K562 (cell line): Measurements from ENCODE around the gene HYAL4. TPM values are rescaled to one million over a fixed set of nuclear protein-coding genes. Genes with fewer than 3 reads are reported as not detected.

Source experiments
- ATAC-seq: fragments of 200-7000 bp; cut with Tn5 transposase; 3 replicates; pipeline ENCODE4 v1.9.1; 2020; ENCODE audit warnings: moderate library complexity
- BruUV-seq: library from RNA; stranded (reverse); fragments of 400-500 nt; replicated peaks from 2 replicates; lab custom pipeline; 2021; lab: Mats Ljungman, UMichigan
- CTCF ChIA-PET: fragments of 300-600 bp; formaldehyde crosslinking; extraction: SDS; loops from one replicate; lab custom pipeline; 2021; ENCODE audit warnings: low intra/inter-chr PET ratio; lab: Yijun Ruan, JAX
- POLR2A ChIA-PET: fragments of 300-600, 350-650 bp; sonication (Branson Sonifier 250); formaldehyde crosslinking; extraction: SDS; loops from one replicate; lab custom pipeline; 2021; ENCODE audit warnings: antibody characterized with exemption, inconsistent platforms; lab: Yijun Ruan, JAX
- DNase-seq, 4 experiments: peaks; one replicate each; pipeline versions ENCODE4 v3.0.0 to v3.0.0-alpha.2; 2011 to 2018; ENCODE audit warnings: low spot score in 3 of 4, mixed read lengths in 3 of 4; ENCODE audit errors: extremely low read depth in 1 of 4
- FAIRE-seq: peaks from 2 replicates; lab custom pipeline; 2011; peaks lifted over from hg19 to GRCh38; lab: Jason Lieb, UNC
- H2AFZ ChIP-seq: 2 replicates; pipeline ENCODE4 v1.6.0; 2011; ENCODE audit warnings: low read depth, low read length, control low read depth, inconsistent platforms
- H3K27ac ChIP-seq: fragments of 200-600 bp; 3 replicates; pipeline ENCODE4 v1.8.0; 2011; ENCODE audit warnings: low read depth, mild to moderate bottlenecking, control low read depth, inconsistent platforms, low read length, moderate library complexity, mixed read lengths; ENCODE audit errors: extremely low read depth
- H3K27me3 ChIP-seq, 2 experiments: fragments of 300-600 bp in 1 of 2; 2 replicates in 1 of 2; 3 replicates in 1 of 2; pipeline versions ENCODE4 v1.6.0 to v1.8.0; 2011; ENCODE audit warnings: inconsistent platforms in 2 of 2, low read length in 2 of 2, mild to moderate bottlenecking in 1 of 2, mixed read lengths in 1 of 2, moderate library complexity in 1 of 2; ENCODE audit not compliant: control insufficient read depth in 2 of 2, insufficient read depth in 2 of 2
- H3K36me3 ChIP-seq: fragments of 300-600 bp; 3 replicates; pipeline ENCODE4 v1.8.0; 2011; ENCODE audit warnings: mild to moderate bottlenecking, low read length, inconsistent platforms; ENCODE audit not compliant: control insufficient read depth, insufficient read depth
- H3K4me1 ChIP-seq, 2 experiments: fragments of 200-600 bp in 1 of 2; replicated peaks in 1 of 2; 2 replicates in 1 of 2; 3 replicates in 1 of 2; pipeline versions ENCODE4 v1.5.1 to v1.8.0; 2011; ENCODE audit warnings: inconsistent platforms in 2 of 2, low read length in 2 of 2, mild to moderate bottlenecking in 1 of 2, mixed read lengths in 1 of 2, moderate library complexity in 1 of 2; ENCODE audit not compliant: control insufficient read depth in 2 of 2, insufficient read depth in 2 of 2
- H3K4me2 ChIP-seq: 2 replicates; pipeline ENCODE4 v1.6.1; 2011; ENCODE audit warnings: low read length, control low read depth, inconsistent platforms, mixed read lengths; ENCODE audit not compliant: insufficient read depth
- H3K4me3 ChIP-seq: fragments of 200-600 bp; sonication (generic), shearing (Covaris generic); 2 replicates; pipeline ENCODE4 v1.5.1; 2016; ENCODE audit warnings: control low read depth, inconsistent platforms
- H3K79me2 ChIP-seq: fragments of 200-600 bp; 3 replicates; pipeline ENCODE4 v1.8.0; 2011; ENCODE audit warnings: low read length, inconsistent platforms; ENCODE audit not compliant: control insufficient read depth, insufficient read depth
- H3K9ac ChIP-seq, 2 experiments: 2 replicates each; pipeline versions ENCODE4 v1.6.0 to v1.6.1; 2011; ENCODE audit warnings: low read depth in 2 of 2, low read length in 2 of 2, control low read depth in 1 of 2, inconsistent platforms in 1 of 2, mild to moderate bottlenecking in 1 of 2, mixed read lengths in 1 of 2; ENCODE audit not compliant: insufficient read depth in 1 of 2
- H3K9me1 ChIP-seq: one replicate; pipeline ENCODE4 v1.6.0; 2011; ENCODE audit warnings: inconsistent platforms, mild to moderate bottlenecking, low read length, moderate library complexity; ENCODE audit not compliant: control insufficient read depth, insufficient read depth
- H3K9me3 ChIP-seq: replicated peaks from 2 replicates; pipeline ENCODE4 v1.5.1; 2011; ENCODE audit warnings: low read depth, low read length, inconsistent platforms; ENCODE audit not compliant: control insufficient read depth, insufficient read depth
- H4K20me1 ChIP-seq: replicated peaks from 2 replicates; pipeline ENCODE4 v1.6.1; 2011; ENCODE audit warnings: low read length, inconsistent platforms, mixed read lengths; ENCODE audit not compliant: control insufficient read depth, insufficient read depth
- BCLAF1 ChIP-seq, 2 experiments: fragments of 450-650 bp in 1 of 2; IDR thresholded peaks; 2 replicates each; pipeline ENCODE4 v1.6.1; 2011 to 2017; ENCODE audit warnings: low read depth in 2 of 2, antibody characterized with exemption in 1 of 2, borderline replicate concordance in 1 of 2, low read length in 1 of 2, mild to moderate bottlenecking in 1 of 2, mixed read lengths in 1 of 2; ENCODE audit not compliant: control insufficient read depth in 1 of 2
- BRD9 ChIP-seq: fragments of 450-650 bp; IDR thresholded peaks from 2 replicates; pipeline ENCODE4 v1.6.1; 2018; ENCODE audit warnings: low read depth; ENCODE audit not compliant: partially characterized antibody
- CCNT2 ChIP-seq: IDR thresholded peaks from 2 replicates; pipeline ENCODE4 v1.6.1; 2011; ENCODE audit warnings: borderline replicate concordance, low read depth, mild to moderate bottlenecking, moderate library complexity, mixed read lengths, low read length; ENCODE audit not compliant: insufficient read length; ENCODE audit errors: extremely low read depth
- MCM2 ChIP-seq: fragments of 450-650 bp; IDR thresholded peaks from 2 replicates; pipeline ENCODE4 v1.6.1; 2017; ENCODE audit warnings: low read depth, mild to moderate bottlenecking
- MITF ChIP-seq: IDR thresholded peaks from 2 replicates; pipeline ENCODE4 v1.6.1; 2014; ENCODE audit warnings: antibody characterized with exemption
- MNT ChIP-seq, 2 experiments: fragments of 450-650 bp; conservative IDR thresholded peaks; 2 replicates each; pipeline ENCODE4 v1.6.1; 2017; ENCODE audit warnings: mild to moderate bottlenecking in 2 of 2, moderate library complexity in 2 of 2
- NONO ChIP-seq, 2 experiments: fragments of 200-400 bp in 1 of 2; fragments of 450-650 bp in 1 of 2; formaldehyde crosslinking in 1 of 2; IDR thresholded peaks; 2 replicates each; pipeline ENCODE4 v1.6.1; 2017; ENCODE audit warnings: low read depth in 2 of 2, mild to moderate bottlenecking in 2 of 2, moderate library complexity in 2 of 2, low read length in 1 of 2
- SIN3A ChIP-seq, 2 experiments: fragments of 150-350 bp in 1 of 2; IDR thresholded peaks; 2 replicates each; pipeline ENCODE4 v1.6.1; 2011 to 2016; ENCODE audit warnings: borderline replicate concordance in 2 of 2, low read depth in 2 of 2, low read length in 2 of 2, mild to moderate bottlenecking in 2 of 2, moderate library complexity in 2 of 2; ENCODE audit not compliant: control insufficient read depth in 1 of 2
- ZNF280A ChIP-seq: fragments of 450-650 bp; IDR thresholded peaks from 2 replicates; pipeline ENCODE4 v1.6.1; 2018; ENCODE audit warnings: mild to moderate bottlenecking, low read depth; ENCODE audit not compliant: partially characterized antibody
- in situ Hi-C: fragments of 300-500 bp; cut with MboI; formaldehyde crosslinking; loops from 4 replicates; pipeline ENCODE4 v1.15.0; 2018; ENCODE audit warnings: inconsistent platforms, mixed read lengths
- intact Hi-C: fragments of 100-400 bp; cut with micrococcal nuclease; formaldehyde crosslinking; loops from 2 replicates; pipeline ENCODE4 v1.14.2; 2022
- polyA plus RNA-seq, 8 experiments: library from polyadenylated mRNA; depleted of rRNA in 4 of 8; stranded (reverse) in 5 of 8; unstranded in 3 of 8; fragments of >200 nt; fragmentation: Nextera tagmentation in 2 of 8; fragmentation: Illumina TruSeq in 1 of 8; extraction: Ambion mirVana in 2 of 8; extraction: Trizol in 1 of 8; gene quantifications; 2 replicates each; pipeline versions ENCODE4 v1.2.1 to v1.2.3, GENCODE V29; 2011 to 2014; ENCODE audit warnings: inconsistent platforms in 1 of 8, missing spikeins in 1 of 8
- total RNA-seq, 7 experiments: library from RNA; depleted of rRNA in 6 of 7; stranded (reverse); fragments of >200 nt in 6 of 7; fragmentation: Illumina TruSeq in 2 of 7; extraction: Trizol in 2 of 7; gene quantifications; 2 replicates each; pipeline versions ENCODE4 v1.2.1 to v1.2.3, GENCODE V29; 2011 to 2021; ENCODE audit warnings: low replicate concordance in 1 of 7

Gene HYAL4
- total and polyA plus RNA-seq, 9 of the 15 experiments (the other 6 are each of a cell fraction or from before 2014, with no cell fraction given) = not detected

- no peaks in the 10 kb centered on the region for H3K79me2 ChIP-seq
- no peak within 1 kb of the TSS for H3K27ac ChIP-seq
- H3K27me3 ChIP-seq = no peaks in the 10 kb centered on the region
- BruUV-seq = no TSS peak
- H4K20me1 ChIP-seq = no peaks in the 10 kb centered on the region
- FAIRE-seq (no peak), ATAC-seq (no peak), DNase-seq (no peak)
- H3K4me2 ChIP-seq = no peak within 1 kb of the TSS
- no peak within 1 kb of the TSS for H2AFZ ChIP-seq
- ChIA-PET CTCF (no interaction called here), POLR2A (no interaction called here)
- H3K9me1 ChIP-seq = no peaks in the 10 kb centered on the region
- H3K9me3 ChIP-seq = no peaks in the 10 kb centered on the region
- H3K4me3 ChIP-seq = no peak within 1 kb of the TSS
- intact Hi-C loops (no loop called here), in situ Hi-C loops (no loop called here)
- no peaks in the 10 kb centered on the region for H3K4me1 ChIP-seq
- no peak within 1 kb of the TSS for H3K9ac ChIP-seq
- H3K36me3 ChIP-seq = no peaks in the 10 kb centered on the region
- TF ChIP-seq MITF = no peak
- TF ChIP-seq BRD9 = no peak
- no peak for TF ChIP-seq BCLAF1 (IDR thresholded peaks at IDR 0.05; ENCODE audit: borderline replicate concordance in 1 of 2, control insufficient read depth in 1 of 2, low read depth in 2 of 2, low read length in 1 of 2)
- TF ChIP-seq MNT (conservative IDR thresholded peaks at IDR 0.05) = no peak
- TF ChIP-seq CCNT2 = no peak
- no peak for TF ChIP-seq NONO (IDR thresholded peaks at IDR 0.05; ENCODE audit: low read depth in 2 of 2, low read length in 1 of 2)
- TF ChIP-seq ZNF280A = no peak
- no peak for TF ChIP-seq MCM2
- no peak for TF ChIP-seq SIN3A (IDR thresholded peaks at IDR 0.05; ENCODE audit: borderline replicate concordance in 2 of 2, control insufficient read depth in 1 of 2, low read depth in 2 of 2, low read length in 2 of 2)
These were observed 80.0 kb downstream of the HYAL4 start, which contains the start of gene SPAM1 for GRCh38 chr7:123924941-123925340. Gene SPAM1, plus strand, starts transcription at chr7:123925241. Its CDS starts 28,330 bp downstream, at chr7:123953571.
